Retinal pigment epithelial cell (primary cell): ENCODE measurements around the gene HORMAD2.

Experiments
- DNase-seq: peaks from one replicate; pipeline ENCODE4 v3.0.0-alpha.2; 2010; ENCODE audit warnings: low read depth
- H3K4me3 ChIP-seq: 2 replicates; pipeline ENCODE4 v1.5.1; 2011; ENCODE audit warnings: mild to moderate bottlenecking, low read length, control low read depth, moderate library complexity
- TF ChIP-seq, protein P1 (sequence below): conservative IDR thresholded peaks from 2 replicates; pipeline ENCODE4 v1.5.1; 2011; ENCODE audit warnings: low read depth, low read length, control low read depth, inconsistent platforms

HORMAD2 gene

DNA sequence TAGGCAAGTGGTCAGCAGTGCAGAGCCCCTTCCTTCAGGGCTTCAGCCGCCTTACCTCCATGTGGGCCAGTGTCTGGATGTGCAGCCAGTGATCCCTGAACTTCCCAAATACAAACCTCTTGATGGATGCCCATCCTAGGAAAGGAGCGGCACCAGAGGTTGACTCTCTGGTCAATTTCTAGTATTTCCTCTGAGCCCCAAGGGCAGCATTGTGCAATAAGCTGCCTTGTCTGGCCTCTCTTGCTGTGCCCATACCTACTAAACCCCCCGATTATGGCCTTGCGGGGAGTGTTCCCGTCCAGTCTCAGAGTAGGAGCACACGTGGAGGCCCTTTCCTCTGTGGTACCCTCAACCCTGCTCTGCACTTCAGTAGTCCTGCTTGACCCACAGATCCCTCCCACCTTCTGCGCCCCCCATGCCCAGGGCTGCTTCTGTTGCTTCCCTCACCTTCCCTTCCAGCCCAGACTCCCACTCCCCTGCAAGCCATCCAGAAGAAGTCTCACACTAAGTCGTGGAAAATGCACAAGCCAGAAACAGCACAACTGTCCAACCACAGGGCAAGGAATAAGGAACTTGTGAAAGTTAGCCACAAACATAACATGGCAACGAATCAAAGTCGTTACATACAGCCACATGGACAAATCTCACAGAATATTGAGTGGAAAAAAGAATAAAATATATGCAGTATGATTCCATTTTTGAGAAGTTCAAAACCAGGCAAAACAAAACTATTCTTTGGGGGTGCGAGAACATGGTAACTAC, 39.6 kb upstream of the HORMAD2 start:
- no peak overlapping the region for H3K4me3 ChIP-seq
- TF ChIP-seq, protein P1, sequence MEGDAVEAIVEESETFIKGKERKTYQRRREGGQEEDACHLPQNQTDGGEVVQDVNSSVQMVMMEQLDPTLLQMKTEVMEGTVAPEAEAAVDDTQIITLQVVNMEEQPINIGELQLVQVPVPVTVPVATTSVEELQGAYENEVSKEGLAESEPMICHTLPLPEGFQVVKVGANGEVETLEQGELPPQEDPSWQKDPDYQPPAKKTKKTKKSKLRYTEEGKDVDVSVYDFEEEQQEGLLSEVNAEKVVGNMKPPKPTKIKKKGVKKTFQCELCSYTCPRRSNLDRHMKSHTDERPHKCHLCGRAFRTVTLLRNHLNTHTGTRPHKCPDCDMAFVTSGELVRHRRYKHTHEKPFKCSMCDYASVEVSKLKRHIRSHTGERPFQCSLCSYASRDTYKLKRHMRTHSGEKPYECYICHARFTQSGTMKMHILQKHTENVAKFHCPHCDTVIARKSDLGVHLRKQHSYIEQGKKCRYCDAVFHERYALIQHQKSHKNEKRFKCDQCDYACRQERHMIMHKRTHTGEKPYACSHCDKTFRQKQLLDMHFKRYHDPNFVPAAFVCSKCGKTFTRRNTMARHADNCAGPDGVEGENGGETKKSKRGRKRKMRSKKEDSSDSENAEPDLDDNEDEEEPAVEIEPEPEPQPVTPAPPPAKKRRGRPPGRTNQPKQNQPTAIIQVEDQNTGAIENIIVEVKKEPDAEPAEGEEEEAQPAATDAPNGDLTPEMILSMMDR, result no peak
- no peak for DNase-seq

DNA sequence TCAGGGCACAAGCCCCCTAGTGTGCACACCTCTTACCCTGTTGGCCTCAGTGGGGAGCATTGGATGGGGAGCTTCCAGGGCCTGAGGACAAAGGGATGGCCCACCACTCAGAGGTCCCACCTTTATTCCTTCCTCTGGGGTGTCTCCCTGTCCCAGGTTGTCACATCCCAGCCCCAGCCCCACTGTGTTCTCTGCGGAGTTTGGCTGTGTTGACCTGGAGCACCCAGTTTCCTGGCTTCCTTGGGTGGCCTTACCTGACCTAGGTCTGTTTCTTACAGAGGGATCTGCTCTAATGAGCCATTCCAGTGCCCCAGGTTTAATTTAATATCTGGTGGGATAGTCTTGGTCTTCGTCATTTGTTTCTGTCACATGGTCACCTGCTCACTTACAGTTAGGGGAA, 38.8 kb upstream of the HORMAD2 start:
- no peak for DNase-seq
- TF ChIP-seq, protein P1, result no peak
- H3K4me3 ChIP-seq, result no peak overlapping the region

DNA sequence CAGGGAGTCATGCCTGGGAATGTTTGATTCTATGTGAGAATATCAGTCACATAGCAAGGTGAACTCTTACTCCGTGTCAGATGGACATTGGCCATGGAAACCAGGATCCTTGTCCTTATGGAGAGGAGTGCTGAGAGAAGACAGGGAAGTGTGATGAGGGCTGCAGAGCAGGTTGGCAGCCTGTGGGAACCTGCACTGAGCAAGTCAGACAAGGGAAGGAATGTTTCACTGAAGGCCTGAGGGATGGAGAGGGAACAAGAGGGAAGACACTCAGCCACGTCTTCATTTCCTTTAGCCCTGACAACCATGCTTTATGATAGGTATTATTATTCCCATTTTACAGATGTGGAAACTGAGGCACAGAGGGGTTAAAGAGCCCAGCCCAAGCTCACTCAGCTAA, 38.4 kb upstream of the HORMAD2 start:
- no peak overlapping the region for H3K4me3 ChIP-seq
- no peak for DNase-seq
- TF ChIP-seq, protein P1, result no peak

DNA sequence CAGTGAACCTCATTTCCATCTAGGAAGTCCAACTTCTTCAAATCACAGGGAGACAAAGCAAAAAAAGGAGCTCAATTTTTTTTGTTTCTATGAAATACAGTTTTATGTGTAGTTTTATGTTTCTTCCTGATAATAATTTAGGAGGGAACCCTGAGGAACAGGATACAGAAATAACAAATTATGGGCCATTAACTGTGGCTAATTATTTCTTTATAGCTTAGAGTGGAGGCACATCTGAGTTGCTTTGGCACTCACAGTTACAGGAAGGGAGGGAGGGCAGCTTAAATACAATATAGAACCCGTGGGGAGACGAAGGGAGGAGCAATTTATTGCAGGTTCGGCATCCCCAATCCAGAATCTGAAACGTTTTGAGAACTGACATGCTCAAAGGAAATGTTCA, 37.1 kb upstream of the HORMAD2 start:
- DNase-seq, result no peak
- H3K4me3 ChIP-seq, result no peak overlapping the region
- TF ChIP-seq, protein P1, result no peak

DNA sequence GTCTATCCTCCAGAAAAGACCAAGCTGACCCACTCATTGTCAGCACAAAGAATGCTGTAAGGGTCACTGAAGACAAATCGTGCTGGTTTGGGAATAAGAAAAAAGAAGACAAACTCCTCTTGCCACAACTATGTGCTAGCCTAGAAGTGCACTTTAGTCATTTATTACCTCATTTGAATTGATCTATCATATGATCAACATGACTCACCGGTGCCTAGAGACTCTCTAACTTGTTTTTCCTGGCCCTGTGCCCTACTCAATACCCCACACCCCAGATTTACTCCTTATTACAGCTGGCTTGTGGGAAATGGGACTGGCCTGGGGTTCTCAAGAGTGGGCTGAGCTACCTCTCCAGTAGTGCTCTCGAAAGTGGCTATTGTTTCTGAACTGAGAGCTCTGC, 35.9 kb upstream of the HORMAD2 start:
- H3K4me3 ChIP-seq, result no peak overlapping the region
- TF ChIP-seq, protein P1, result no peak
- peak; percentile 93 for DNase-seq

DNA sequence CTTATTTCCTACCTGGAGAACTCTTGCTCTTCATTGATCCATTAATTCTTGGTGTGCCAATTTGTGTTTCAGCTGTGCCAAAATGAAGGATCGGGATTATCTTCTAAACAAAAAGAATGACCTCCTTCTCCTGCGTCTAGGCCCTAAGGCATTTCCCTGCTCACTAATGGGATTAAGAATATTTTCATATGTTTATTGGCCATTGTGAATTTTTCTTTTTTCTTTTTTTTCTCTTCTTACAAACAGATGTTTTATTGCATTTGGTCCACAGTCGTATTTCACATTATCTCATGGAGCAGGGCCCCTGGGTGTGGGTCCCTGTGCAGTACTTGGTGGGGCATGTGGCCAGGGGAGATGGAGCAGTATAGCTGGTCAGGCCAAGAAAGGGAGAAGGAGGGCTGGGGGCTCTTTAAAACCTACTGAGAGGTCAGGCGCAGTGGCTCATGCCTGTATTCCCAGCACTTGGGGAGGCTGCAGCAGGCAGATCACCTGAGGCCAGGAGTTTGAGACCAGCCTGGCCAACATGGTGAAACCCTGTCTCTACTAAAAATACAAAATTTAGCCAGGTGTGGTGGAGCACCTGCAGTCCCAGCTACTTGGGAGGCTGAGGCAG, 35.3 kb upstream of the HORMAD2 start:
- TF ChIP-seq, protein P1, result no peak
- DNase-seq, result peak; percentile 28
- H3K4me3 ChIP-seq, result no peak overlapping the region

DNA sequence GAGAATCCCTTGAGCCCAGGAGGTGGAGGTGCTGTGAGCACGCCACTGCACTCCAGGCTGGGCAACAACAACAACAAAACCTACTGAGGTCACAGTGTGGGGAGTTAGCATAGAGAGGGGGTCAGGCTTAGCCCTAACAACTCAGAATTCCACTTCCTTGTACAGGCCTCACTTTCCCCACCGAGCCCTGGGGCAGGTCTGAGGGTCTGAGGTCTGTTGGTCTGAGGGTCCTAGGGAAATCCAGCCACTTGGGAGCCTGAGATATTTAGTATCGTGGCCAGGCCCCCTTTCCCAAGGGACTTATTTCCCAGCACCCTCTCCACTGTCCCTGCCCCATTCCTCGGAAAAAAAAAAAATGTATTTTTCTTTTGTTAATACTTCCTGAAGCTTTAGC, 34.8 kb upstream of the HORMAD2 start:
- no peak for DNase-seq
- TF ChIP-seq, protein P1, result no peak
- H3K4me3 ChIP-seq, result no peak overlapping the region
